GM18526 (cell line): Measurements from ENCODE around the gene PRSS21.

Source experiments
- POLR2A ChIP-seq: IDR thresholded peaks from 3 replicates; pipeline ENCODE4 v1.6.1; 2011; ENCODE audit not compliant: insufficient read length; ENCODE audit errors: extremely low read depth

Gene PRSS21

DNA sequence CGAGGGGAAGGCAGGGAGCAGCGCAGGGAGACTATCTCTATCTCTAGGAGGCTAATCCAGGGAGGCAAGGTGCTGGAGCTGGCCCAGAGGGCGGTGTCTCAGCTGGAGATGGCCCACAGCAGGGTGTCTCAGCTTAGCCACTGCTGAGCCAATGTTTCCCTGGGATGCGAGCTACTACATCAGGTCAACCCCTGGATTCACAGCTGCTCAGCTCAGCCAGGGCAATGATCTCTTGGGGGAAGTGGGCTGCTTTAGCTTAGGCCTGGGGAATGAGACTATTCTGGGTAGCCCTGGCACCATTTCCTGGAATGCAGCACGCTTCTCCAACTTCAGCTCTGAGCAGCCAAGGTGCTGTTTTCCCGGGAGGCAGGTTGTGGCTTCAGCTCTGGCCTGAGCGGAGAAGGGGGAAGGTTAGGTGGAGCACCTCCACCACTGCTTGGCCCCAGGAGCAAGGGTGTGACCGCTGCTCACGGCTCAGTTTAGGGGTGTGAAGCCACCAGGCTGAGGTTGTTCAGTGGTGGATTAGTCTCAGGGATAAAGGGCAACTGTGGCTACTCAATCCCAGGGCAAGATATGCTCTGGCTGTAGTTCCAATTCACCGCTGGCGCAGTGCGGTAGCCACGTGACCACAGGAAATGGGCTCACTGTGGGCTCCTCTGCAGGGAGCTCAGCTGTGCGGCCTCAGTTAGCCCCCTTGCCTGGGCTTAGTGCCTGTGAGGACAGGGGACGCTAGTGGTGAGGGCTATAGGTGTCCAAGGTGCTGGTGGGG, 5.2 kb upstream of the PRSS21 start:
- no peak for TF ChIP-seq POLR2A

DNA sequence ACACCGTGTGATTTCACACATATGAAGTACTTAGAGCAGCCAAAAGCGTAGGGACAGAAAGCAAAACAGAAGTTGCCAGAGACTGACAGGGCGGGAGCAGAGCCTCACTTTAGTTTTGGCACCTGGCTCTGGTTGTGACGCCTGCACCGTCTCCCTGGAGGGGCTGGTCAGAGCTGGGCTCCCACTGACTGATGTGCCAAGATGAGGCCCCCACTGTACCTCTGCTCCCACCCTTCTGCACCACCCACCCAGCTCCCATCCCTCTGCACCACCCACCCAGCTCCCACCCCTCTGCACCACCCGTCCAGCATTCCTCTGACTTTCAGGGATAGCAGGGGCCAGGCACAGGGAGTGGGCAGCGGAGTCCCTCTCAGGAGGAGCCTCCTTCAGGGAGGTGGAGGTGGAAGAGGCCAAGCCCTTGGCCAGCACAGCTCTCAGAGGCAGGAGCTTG, 3.2 kb upstream of the PRSS21 start:
- no peak for TF ChIP-seq POLR2A

DNA sequence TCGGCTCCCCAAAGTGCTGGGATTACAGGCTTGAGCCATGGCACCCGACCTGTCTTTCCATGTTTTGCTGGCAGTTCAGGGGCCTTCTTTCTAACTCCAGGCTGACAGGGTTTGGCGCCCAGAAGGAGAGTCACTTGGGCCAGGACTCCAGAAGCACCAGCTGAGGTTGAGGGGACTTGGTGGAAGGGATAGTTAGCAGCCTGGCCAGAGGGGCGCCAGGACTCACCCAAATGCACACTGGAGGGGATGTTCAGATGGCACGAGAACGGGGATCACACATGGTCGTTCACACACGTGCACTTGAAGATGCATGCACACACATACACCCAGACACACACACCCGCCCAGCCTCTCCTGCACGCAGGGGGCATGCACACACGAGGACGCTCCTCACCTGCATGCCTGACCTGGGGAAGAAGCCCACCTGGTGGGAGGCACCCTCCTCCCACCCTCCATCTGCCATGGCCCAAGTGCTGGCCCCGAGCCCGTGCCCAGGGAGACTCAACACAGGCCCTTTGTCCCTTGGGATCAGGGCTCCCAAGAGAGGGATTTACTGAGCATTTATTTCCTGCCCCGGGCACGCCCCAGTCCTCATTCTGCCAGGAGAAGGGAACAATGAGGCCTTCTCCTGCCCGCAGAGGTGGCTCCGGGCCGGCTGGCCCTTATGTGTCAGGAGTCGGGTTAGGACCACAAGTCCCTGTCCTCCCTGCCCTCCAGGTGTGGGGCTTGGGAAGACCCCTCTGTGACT, 2.3 kb upstream of the PRSS21 start:
- no peak for TF ChIP-seq POLR2A

DNA sequence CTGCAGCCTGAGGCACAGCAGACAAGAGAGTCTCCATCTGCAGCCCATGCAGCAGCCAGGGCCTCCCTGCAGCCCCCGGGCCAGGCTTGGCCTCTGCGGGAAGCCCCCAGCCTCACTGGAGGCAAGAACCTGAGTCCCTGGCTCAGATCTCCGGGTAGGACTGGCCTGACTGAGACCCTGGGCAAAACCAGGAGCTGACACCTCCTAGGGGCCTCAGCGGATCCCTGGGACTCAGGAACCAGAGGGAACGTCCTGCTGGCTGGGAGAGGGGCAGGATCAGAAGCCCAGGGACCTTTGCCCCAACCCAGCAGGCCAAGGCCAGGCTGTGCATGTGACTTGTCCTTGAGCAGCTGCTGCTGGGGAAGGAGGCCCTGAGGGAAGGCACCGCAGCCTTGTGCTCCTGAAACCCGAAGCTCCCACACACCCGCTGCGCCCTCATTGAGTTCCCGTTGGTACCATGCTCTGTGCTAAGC, 1.7 kb upstream of the PRSS21 start:
- no peak for TF ChIP-seq POLR2A

DNA sequence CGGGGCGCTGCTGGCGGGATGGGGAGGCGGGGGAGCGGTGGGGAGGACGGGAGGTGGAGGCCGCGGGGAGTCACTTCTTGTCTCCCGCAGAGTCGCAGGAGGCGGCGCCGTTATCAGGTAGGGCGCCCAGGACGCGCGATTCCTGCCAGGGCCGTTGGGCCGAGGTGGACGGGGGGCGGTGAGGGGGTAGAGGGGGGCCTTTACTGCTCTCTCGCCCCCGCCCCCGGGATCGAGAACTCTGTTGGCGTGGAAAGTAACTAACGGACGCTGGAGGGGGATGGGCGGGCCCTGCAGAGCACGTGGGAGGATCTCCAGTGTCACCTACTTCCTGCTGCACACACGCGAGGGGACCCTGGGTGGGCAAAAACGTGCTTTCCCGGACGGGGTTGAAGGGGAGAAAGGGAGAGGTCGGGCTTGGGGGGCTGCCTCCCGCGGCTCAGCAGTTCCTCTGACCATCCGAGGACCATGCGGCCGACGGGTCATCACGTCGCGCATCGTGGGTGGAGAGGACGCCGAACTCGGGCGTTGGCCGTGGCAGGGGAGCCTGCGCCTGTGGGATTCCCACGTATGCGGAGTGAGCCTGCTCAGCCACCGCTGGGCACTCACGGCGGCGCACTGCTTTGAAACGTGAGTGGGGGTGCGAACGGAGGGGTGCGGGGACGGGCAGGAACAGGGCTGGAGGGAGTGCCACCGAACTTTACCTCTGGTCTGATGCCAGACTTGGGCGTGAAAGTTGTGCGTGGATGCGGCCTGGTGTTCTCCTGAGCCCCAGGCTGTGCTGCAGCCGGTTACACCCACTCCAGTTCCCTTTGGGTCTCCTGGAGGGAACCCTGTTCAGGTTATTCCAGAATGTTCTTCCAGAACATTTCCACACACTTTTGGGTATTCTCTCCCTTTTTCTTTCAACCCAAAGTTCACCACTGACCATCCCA, 569 bp downstream of the PRSS21 start:
- no peak for TF ChIP-seq POLR2A

DNA sequence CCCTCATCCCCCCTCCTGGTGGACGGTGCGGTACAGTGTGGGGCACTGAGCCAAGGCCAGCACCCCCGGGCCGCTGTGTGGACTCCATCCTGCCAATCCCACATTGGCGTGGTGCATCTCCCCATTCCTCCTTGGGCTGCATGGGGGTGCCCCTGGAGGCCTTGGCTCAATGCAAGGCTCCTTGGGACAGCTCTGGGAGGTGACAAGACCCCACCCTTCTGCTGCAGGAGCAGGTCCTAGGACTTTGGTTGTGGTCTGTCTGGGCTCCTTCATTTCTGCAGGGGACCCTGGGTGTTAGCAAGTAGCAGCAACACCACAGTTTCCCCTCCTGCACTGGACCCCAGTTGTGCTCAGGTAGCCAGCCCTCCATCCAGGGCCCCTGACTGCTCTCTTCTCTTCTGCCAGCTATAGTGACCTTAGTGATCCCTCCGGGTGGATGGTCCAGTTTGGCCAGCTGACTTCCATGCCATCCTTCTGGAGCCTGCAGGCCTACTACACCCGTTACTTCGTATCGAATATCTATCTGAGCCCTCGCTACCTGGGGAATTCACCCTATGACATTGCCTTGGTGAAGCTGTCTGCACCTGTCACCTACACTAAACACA, 1.3 kb downstream of the PRSS21 start:
- TF ChIP-seq POLR2A = no peak

DNA sequence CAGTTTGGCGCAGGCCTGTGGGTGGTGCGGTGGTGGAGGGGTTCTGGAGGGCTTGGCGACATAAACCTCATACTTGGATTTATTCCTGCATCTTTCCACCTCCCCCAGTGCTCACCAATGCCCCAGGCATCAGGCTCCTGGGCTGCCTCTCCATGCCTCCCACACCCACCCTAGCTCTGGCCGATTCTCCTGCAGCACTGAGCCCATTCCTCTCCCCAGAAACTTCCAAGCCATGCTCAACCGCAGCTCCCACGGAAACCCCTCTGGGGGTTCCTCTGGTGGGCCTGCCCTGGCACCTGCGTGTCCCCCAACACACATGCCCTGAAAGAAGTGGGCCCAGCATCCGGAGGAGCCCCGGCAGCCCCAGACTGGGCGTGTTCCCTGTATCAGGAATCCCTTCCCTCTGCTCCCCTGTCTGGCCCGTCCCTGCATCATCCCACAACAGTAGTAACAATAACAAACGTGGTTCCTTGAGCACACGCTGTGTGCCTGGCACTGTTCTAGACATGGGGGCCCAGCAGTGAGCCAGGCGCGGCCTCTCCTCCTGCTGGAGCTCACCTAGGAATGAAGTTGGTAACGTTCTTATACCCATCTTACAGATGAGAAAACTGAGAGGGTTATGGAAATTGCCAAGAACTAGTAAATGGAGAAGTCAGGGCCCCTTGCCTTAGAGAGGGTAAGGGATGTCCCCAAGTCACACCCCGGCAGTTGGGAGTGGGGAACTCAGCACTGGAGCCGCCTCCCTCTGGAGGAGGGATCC, 2.3 kb downstream of the PRSS21 start:
- TF ChIP-seq POLR2A = no peak

DNA sequence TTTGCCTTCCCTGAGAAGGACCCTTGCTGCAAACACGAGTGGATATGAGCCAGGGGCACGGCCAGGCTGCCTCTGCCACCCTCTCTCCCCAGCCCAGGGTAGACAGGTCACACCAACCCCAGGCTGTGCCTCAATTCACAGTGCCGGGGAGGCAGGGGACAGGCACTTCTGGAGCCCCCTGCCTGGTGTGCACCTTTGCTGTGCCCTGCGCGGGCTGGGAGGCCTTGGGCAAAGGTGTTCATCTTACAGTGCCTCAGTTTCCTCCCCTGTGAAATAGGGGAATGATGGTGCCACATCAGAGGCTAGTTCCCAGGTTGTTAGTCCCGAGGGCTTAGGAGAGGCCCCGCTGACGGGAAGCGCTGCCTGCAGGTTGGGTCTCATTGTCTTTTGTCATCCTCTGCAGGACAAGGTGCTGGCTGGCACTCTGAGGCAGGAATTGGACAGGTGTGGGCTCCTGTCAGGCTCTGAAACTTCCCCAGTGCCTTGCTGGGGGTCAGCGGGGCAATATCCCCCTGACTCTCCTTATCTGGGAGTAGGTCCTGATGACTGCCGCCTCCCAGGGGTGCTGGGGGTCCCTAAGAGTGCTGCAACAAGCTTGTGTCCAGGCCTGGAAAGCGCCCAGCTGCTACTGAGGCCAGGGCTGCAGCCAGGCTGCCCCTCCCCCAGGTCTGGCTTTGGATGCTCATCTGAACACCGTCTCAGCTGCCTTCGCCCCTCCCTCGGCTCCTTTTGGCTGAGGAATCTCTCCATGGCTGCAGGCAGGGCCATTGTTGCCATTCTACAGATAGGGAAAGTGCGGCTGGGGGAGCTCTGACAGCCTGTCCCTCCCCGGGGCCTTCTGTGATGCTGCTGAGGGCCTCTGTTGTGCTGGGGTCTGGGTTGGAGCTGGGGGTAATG, 3.1 kb downstream of the PRSS21 start:
- TF ChIP-seq POLR2A = no peak

DNA sequence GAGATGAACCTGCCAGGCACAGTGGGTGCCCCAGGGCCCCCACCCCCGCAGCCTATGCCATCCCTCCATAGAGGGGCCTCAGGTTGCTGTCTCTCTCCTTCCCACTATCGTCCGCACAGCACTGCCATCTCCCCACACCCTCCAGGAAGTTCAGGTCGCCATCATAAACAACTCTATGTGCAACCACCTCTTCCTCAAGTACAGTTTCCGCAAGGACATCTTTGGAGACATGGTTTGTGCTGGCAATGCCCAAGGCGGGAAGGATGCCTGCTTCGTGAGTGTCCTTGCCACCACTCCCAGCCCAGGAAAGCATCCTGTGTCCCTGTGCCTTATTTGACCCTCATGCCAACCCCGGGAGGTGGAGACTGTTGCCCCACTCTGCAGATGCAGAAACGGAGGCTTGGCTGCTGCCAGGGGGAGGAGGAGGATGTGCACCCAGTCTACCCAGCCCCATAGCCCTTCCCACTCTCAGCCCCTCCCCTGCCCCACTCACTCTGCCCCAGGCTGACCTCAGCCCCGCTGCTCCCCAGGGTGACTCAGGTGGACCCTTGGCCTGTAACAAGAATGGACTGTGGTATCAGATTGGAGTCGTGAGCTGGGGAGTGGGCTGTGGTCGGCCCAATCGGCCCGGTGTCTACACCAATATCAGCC, 3.9 kb downstream of the PRSS21 start:
- no peak for TF ChIP-seq POLR2A

DNA sequence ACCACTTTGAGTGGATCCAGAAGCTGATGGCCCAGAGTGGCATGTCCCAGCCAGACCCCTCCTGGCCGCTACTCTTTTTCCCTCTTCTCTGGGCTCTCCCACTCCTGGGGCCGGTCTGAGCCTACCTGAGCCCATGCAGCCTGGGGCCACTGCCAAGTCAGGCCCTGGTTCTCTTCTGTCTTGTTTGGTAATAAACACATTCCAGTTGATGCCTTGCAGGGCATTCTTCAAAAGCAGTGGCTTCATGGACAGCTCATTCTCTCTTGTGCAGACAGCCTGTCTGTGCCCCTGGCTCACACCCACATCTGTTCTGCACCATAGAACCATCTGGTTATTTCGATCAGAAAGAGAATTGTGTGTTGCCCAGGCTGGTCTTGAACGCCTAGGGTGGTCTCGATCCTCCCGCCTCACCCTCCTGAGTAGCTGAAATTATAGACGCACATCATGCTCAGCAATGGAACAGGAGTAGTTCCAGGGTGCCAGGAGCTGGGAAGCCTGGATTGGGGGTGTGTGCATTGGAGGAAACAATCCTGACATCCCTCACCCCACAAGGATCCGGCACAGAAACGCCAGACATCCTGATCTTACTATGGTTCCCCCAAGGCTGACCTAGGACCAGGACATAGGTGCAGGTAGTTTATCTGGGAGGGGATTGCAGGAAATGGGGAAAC, 4.6 kb downstream of the PRSS21 start:
- TF ChIP-seq POLR2A = no peak

DNA sequence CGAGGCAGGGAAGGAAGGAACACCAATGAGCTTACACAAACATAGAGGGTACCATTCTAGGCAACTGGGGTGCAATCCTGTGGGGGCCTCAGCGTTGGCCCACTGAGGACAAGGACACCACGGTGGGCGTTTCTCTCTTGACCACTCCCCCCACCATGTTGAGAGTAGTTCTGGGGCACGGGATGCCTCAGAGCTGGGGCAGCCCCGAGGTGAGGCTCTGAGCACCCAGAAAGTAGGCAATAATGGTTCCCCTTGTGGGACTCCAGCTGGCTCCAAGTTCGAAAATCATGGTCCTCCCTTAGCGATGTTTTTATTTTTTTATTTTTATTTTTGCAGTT, 5.1 kb downstream of the PRSS21 start:
- TF ChIP-seq POLR2A = no peak

DNA sequence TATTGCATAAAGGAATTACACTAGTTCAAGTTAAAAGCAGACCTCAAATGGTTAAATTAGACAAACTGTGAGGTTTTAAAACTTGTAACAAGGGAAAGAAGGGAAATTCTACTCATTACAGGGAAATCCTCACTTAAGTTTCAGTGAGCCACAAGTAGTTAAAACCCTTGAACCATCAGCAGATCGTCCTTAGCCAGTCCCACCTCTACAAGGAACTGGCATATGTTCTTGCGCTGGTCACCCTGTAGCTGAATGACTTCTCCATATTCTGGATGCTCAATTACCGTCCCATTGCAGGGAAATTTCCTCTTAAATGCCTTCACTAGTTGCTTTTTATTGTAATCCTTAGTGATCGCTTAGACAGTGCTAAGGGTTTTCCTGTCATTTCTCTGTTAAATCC, 5.5 kb downstream of the PRSS21 start:
- no peak for TF ChIP-seq POLR2A
